CD14-positive monocyte (primary cell): ENCODE data around the gene TMEM115. TPM values are rescaled to one million over a fixed set of nuclear protein-coding genes. Genes with fewer than 3 reads are reported as not detected.

Experiments
- DNase-seq, 3 donors: peaks; one replicate each; pipeline ENCODE4 v3.0.0-alpha.2; 2011 to 2022
- H2AFZ ChIP-seq: 2 replicates; pipeline ENCODE4 v1.6.0; 2012; ENCODE audit warnings: mild to moderate bottlenecking, low read depth, low read length, inconsistent platforms; ENCODE audit not compliant: insufficient read depth, poor library complexity, severe bottlenecking
- H3K27ac ChIP-seq, 2 donors: 1 replicate in 1 of 2; 2 replicates in 1 of 2; pipeline ENCODE4 v1.5.1; 2012 to 2013; ENCODE audit warnings: low read length in 2 of 2, control low read depth in 1 of 2, inconsistent platforms in 1 of 2, low read depth in 1 of 2, mild to moderate bottlenecking in 1 of 2
- H3K27me3 ChIP-seq, 2 donors: one replicate each; pipeline versions ENCODE4 v1.6.0 to v1.6.1; 2011 to 2013; ENCODE audit warnings: low read length in 2 of 2; ENCODE audit not compliant: control insufficient read depth in 2 of 2, insufficient read depth in 2 of 2
- H3K36me3 ChIP-seq, 2 donors: replicated peaks in 1 of 2; 1 replicate in 1 of 2; 2 replicates in 1 of 2; pipeline versions ENCODE4 v1.5.1 to v1.6.1; 2012 to 2013; ENCODE audit warnings: low read length in 2 of 2, control low read depth in 1 of 2, inconsistent platforms in 1 of 2, mild to moderate bottlenecking in 1 of 2; ENCODE audit not compliant: insufficient read depth in 2 of 2, control insufficient read depth in 1 of 2
- H3K4me1 ChIP-seq, 2 donors: 1 replicate in 1 of 2; 2 replicates in 1 of 2; pipeline versions ENCODE4 v1.5.1 to v1.6.1; 2012 to 2013; ENCODE audit warnings: low read length in 2 of 2, control low read depth in 1 of 2, inconsistent platforms in 1 of 2, mild to moderate bottlenecking in 1 of 2, moderate library complexity in 1 of 2; ENCODE audit not compliant: insufficient read depth in 2 of 2, control insufficient read depth in 1 of 2
- H3K4me2 ChIP-seq: replicated peaks from 2 replicates; pipeline ENCODE3; 2012; ENCODE audit warnings: low read length, moderate library complexity, mild to moderate bottlenecking; ENCODE audit not compliant: poor library complexity, severe bottlenecking; ENCODE audit errors: extremely low read depth
- H3K4me3 ChIP-seq, 3 experiments: fragments of 200-600 bp in 1 of 3; sonication (generic) in 1 of 3; replicated peaks in 1 of 3; 1 replicate in 2 of 3; 2 replicates in 1 of 3; pipeline ENCODE4 v1.5.1; 2011 to 2013; ENCODE audit warnings: low read length in 3 of 3, mild to moderate bottlenecking in 3 of 3, control low read depth in 2 of 3, low read depth in 2 of 3, inconsistent platforms in 1 of 3, moderate library complexity in 1 of 3
- H3K79me2 ChIP-seq: 2 replicates; pipeline ENCODE4 v1.6.0; 2012; ENCODE audit warnings: mild to moderate bottlenecking, control low read depth, inconsistent platforms, low read length, moderate library complexity; ENCODE audit not compliant: insufficient read depth
- H3K9ac ChIP-seq: 2 replicates; pipeline ENCODE4 v1.6.0; 2017; ENCODE audit warnings: low read length, mild to moderate bottlenecking; ENCODE audit not compliant: insufficient read depth, poor library complexity, severe bottlenecking
- H3K9me3 ChIP-seq, 2 donors: replicated peaks in 1 of 2; 1 replicate in 1 of 2; 2 replicates in 1 of 2; pipeline versions ENCODE4 v1.5.1 to v1.6.1; 2012 to 2013; ENCODE audit warnings: low read length in 2 of 2, control low read depth in 1 of 2; ENCODE audit not compliant: control insufficient read depth in 1 of 2, insufficient read depth in 1 of 2
- H4K20me1 ChIP-seq: 2 replicates; pipeline ENCODE4 v1.6.0; 2012; ENCODE audit warnings: mild to moderate bottlenecking, low read length, control low read depth, moderate library complexity; ENCODE audit not compliant: insufficient read depth
- H3K27ac Mint-ChIP-seq, 7 donors: one replicate each; pipeline ENCODE4 v1.8.0; 2020; ENCODE audit warnings: mild to moderate bottlenecking in 7 of 7, mixed read lengths in 7 of 7, moderate library complexity in 6 of 7, inconsistent platforms in 2 of 7
- H3K27me3 Mint-ChIP-seq, 3 donors: one replicate each; pipeline ENCODE4 v1.8.0; 2021 to 2022; ENCODE audit warnings: low read depth in 3 of 3, mild to moderate bottlenecking in 3 of 3, mixed read lengths in 3 of 3, moderate library complexity in 3 of 3, inconsistent platforms in 1 of 3
- H3K36me3 Mint-ChIP-seq, 2 donors: one replicate each; pipeline ENCODE4 v1.8.0; 2020; ENCODE audit warnings: mixed read lengths in 2 of 2, inconsistent platforms in 1 of 2, mild to moderate bottlenecking in 1 of 2
- H3K4me1 Mint-ChIP-seq: one replicate; pipeline ENCODE4 v1.8.0; 2020; ENCODE audit warnings: mild to moderate bottlenecking, mixed read lengths
- H3K4me3 Mint-ChIP-seq, 2 donors: one replicate each; pipeline ENCODE4 v1.8.0; 2020; ENCODE audit warnings: mild to moderate bottlenecking in 2 of 2, mixed read lengths in 2 of 2, moderate library complexity in 1 of 2
- H3K9me3 Mint-ChIP-seq, 7 donors: one replicate each; pipeline ENCODE4 v1.8.0; 2020 to 2022; ENCODE audit warnings: mixed read lengths in 7 of 7, mild to moderate bottlenecking in 6 of 7, moderate library complexity in 6 of 7, inconsistent platforms in 2 of 7
- WGBS: methylation state at CpG from one replicate; pipeline ENCODE4 v1.1.5; 2013; ENCODE audit warnings: missing lambda C conversion rate; ENCODE audit not compliant: insufficient coverage; 5-methylcytosine and 5-hydroxymethylcytosine counted together
- intact Hi-C, 2 donors: fragments of 100-400 bp; cut with micrococcal nuclease; formaldehyde crosslinking; loops; one replicate each; pipeline versions ENCODE4 v1.15.0 to v1.15.1; 2023
- polyA plus RNA-seq, 3 donors: library from polyadenylated mRNA; depleted of rRNA in 1 of 3; unstranded in 2 of 3; stranded (reverse) in 1 of 3; fragments of 300-500 nt in 2 of 3; fragments of >200 nt in 1 of 3; fragmentation: Illumina TruSeq in 2 of 3; gene quantifications; 1 replicate in 2 of 3; 2 replicates in 1 of 3; pipeline ENCODE4 v1.2.3, GENCODE V29; 2012 to 2021
- TF ChIP-seq, protein P1 (sequence below): fragments of 200-600 bp; IDR thresholded peaks from one replicate; pipeline ENCODE4 v1.8.0; 2022; ENCODE audit warnings: antibody characterized with exemption, mild to moderate bottlenecking

The TMEM115 gene
- polyA plus RNA-seq, 3 donors = 14.5 to 36.2 (median 32.9) TPM

DNA sequence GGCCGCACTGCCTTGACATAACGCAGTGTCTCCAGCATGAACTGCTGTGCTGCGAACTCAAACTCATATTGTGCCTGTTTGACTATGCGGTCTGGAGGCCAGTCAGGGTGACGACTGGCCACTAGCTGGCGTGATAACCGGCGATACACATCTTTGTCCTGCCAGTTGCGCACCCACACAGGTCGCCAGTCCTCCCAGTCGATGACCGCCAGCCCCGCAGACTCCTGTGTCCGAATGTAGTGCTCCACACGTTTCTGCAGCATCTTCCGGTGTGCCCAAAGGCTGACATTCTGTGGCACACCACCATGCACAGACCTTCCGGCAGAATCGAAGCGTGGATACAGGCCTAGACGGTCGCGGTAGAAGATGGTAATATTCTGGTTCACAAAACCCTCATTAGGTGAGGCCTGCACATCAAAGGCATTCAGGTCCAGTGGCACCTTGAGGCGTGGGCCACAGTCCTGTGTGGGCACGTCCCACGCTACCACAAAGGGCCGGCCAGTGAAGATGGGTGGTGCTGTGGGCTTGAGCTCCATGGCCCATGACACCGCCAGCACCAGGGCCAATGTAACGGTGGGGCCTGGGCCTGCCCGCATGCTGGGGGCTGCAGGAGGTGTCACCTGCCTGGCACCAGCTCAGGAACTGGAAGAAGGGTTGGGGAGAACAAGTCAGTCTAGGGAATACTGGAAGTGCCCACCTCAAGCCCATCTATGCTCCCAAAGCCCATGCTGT is 39.3 kb downstream of the TMEM115 start:
- peak overlapping the region; percentile 18 to 81 for H3K27ac ChIP-seq
- peaks cover 21% of the 10 kb centered on the region for H3K79me2 ChIP-seq
- H2AFZ ChIP-seq = no peak overlapping the region
- 97% methylated on average over 26 of the region's 29 CpGs for WGBS
- peak overlapping the region; percentile 86 to 94 for H3K4me3 Mint-ChIP-seq
- peaks cover 22 to 41% of the 10 kb centered on the region in 2 donors for H3K36me3 Mint-ChIP-seq
- TF ChIP-seq, protein P1, sequence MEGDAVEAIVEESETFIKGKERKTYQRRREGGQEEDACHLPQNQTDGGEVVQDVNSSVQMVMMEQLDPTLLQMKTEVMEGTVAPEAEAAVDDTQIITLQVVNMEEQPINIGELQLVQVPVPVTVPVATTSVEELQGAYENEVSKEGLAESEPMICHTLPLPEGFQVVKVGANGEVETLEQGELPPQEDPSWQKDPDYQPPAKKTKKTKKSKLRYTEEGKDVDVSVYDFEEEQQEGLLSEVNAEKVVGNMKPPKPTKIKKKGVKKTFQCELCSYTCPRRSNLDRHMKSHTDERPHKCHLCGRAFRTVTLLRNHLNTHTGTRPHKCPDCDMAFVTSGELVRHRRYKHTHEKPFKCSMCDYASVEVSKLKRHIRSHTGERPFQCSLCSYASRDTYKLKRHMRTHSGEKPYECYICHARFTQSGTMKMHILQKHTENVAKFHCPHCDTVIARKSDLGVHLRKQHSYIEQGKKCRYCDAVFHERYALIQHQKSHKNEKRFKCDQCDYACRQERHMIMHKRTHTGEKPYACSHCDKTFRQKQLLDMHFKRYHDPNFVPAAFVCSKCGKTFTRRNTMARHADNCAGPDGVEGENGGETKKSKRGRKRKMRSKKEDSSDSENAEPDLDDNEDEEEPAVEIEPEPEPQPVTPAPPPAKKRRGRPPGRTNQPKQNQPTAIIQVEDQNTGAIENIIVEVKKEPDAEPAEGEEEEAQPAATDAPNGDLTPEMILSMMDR = no peak
- peak overlapping the region; percentile 87 for H3K4me2 ChIP-seq
- peaks cover 0 to 28% of the 10 kb centered on the region in 2 donors for H3K36me3 ChIP-seq
- H3K4me1 Mint-ChIP-seq = peaks cover 74% of the 10 kb centered on the region
- H3K9me3 ChIP-seq = no peaks in the 10 kb centered on the region
- intact Hi-C loops = loop anchor here (2.0 kb wide), 1 partner anchor 21 kb away; the partner anchor contains the start of genes HYAL3 (in 2 of the 2) and NAA80 (in 2 of the 2)
- H3K27ac Mint-ChIP-seq = peak overlapping the region in 3 of 7 donors; percentile 74 to 87 (median 80)
- H4K20me1 ChIP-seq = peaks cover 2% of the 10 kb centered on the region
- no peaks in the 10 kb centered on the region for H3K9me3 Mint-ChIP-seq
- H3K4me3 ChIP-seq = peak overlapping the region; percentile 60 to 90 (median 77)
- no peaks in the 10 kb centered on the region for H3K27me3 ChIP-seq
- no peak for DNase-seq
- H3K9ac ChIP-seq = peak overlapping the region; percentile 90
- peaks cover 71 to 81% of the 10 kb centered on the region in 2 donors for H3K4me1 ChIP-seq
- H3K27me3 Mint-ChIP-seq = peaks cover 0 to 5% (median 2%) of the 10 kb centered on the region in 3 donors

DNA sequence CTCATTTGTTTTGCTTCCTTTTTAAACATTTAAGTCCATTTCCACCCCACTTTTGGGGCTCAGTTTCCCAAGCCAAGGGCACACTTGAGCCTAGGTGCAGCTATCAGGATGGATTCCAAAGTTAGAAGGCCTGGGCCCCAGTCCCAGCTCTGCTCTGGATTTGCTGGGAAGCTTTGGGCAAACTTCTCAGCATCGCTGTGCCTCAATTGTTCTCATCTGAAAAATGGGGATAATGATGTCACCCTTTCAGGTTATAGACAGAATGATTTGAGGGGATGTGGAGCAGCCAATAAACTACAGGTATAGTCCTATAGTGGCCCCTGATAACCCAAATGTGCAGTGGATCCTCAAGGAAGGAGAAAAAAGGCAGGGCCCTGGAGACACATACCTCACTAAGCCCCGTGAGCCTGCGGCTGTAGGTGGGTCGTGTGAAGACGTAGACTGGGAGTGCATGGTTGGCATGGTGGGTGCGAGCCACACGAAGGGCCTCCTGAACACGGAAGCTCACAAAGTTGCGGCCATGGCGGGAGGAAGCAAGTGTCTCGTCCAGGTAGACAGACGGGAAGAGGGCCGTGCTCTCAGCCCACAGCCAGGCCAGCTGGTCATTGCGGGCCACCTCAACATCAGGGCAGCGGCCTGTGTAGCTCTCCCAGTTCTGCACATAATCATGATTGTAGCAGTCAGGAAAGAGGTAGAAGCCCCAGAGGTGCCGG is 40.0 kb downstream of the TMEM115 start:
- Histone ChIP-seq H3K4me3 (peak overlapping the region in 1 of 3 experiments; percentile 90), H2AFZ (peak overlapping the region; percentile 80), H3K4me1 (peaks cover 64 to 74% of the 10 kb centered on the region in 2 donors), H3K9ac (peak overlapping the region; percentile 54), H3K27ac (peak overlapping the region; percentile 18 to 81), H3K79me2 (peaks cover 21% of the 10 kb centered on the region), H3K9me3 (no peaks in the 10 kb centered on the region), H3K4me2 (peak overlapping the region; percentile 87), H4K20me1 (no peaks in the 10 kb centered on the region), H3K27me3 (no peaks in the 10 kb centered on the region), H3K36me3 (peaks cover 0 to 29% of the 10 kb centered on the region in 2 donors)
- H3K4me1 Mint-ChIP-seq = peaks cover 67% of the 10 kb centered on the region
- H3K4me3 Mint-ChIP-seq = peak overlapping the region; percentile 66 to 85
- peak overlapping the region in 5 of 7 donors; percentile 79 to 92 (median 85) for H3K27ac Mint-ChIP-seq
- peaks cover 0 to 6% (median 2%) of the 10 kb centered on the region in 3 donors for H3K27me3 Mint-ChIP-seq
- DNase-seq = no peak
- H3K9me3 Mint-ChIP-seq = no peaks in the 10 kb centered on the region
- 98% methylated on average over 15 of the region's 16 CpGs for WGBS
- intact Hi-C loops = no loop called here
- H3K36me3 Mint-ChIP-seq = peaks cover 20 to 39% of the 10 kb centered on the region in 2 donors
- TF ChIP-seq, protein P1 = no peak
